Tongue (tissue), 2 donors: ENCODE measurements around the gene KCNC3. TPM values are rescaled to one million over a fixed set of nuclear protein-coding genes. Genes with fewer than 3 reads are reported as not detected.

Source experiments
- DNase-seq: peaks from one replicate; pipeline ENCODE4 v3.0.0-alpha.2; 2015
- total RNA-seq: library from RNA; depleted of rRNA; stranded (reverse); fragments of >200 nt; gene quantifications from one replicate; pipeline ENCODE4 v1.2.3, GENCODE V29; 2014

Gene KCNC3
- total RNA-seq, result 1.0 TPM

DNA sequence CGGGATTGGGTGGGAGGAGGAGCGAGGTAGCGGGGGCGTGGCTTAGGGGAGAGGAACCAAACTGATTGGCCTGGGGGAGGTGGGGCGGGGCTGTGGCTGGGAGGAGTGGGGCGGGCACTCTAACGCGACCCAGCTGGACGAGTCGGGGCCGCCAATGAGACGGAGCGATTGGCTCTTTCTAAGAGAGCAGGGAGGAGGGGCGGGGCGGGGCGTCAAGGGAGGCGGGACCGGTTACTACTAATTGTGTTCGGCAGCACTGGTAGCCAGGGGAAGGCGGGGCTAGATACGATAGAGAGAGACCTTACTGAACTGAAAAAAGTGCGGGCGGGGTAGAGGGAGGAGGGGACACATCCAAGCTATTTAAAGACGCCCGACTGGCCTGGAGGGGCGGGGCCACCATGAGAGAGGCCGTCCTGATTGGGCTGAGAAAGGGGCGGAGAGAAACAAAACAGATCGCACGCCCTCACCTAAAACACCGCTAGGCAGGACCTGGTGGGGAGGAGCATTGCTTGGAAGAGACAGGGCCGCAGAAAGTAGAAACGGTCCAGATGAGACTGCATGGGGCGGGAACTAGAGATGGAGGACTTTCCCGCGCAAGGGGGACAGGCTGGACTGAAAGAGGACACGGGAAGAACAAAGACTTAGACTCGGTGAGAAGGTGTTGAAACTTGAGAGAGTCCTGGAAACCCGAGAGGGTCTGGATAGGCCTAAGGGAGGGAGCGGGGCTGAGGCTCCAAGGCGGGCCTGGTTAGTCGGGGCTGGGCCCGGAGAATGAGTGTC is at the start of gene KCNC3:
Gene KCNC3 (minus strand): TSS at position 232 of the 780 bp plus-strand sequence. CDS start 295 bp downstream, outside the sequence.
- DNase-seq, result peak; percentile 99

DNA sequence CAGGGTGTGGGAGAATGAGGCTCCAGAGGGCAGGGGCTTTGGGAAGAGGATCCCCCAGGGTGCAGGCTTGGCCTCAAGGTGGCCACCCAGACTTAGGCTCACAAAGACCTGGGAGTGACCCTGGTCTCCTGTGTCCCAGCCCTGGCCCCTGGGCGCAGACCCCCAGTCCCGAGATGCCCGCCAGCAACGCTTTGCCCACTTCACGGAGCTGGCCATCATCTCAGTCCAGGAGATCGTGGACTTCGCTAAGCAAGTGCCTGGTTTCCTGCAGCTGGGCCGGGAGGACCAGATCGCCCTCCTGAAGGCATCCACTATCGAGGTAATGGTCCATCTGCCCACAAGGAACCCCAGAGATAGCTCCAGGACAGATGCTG is 49.7 kb upstream of the KCNC3 start:
- DNase-seq, result no peak

DNA sequence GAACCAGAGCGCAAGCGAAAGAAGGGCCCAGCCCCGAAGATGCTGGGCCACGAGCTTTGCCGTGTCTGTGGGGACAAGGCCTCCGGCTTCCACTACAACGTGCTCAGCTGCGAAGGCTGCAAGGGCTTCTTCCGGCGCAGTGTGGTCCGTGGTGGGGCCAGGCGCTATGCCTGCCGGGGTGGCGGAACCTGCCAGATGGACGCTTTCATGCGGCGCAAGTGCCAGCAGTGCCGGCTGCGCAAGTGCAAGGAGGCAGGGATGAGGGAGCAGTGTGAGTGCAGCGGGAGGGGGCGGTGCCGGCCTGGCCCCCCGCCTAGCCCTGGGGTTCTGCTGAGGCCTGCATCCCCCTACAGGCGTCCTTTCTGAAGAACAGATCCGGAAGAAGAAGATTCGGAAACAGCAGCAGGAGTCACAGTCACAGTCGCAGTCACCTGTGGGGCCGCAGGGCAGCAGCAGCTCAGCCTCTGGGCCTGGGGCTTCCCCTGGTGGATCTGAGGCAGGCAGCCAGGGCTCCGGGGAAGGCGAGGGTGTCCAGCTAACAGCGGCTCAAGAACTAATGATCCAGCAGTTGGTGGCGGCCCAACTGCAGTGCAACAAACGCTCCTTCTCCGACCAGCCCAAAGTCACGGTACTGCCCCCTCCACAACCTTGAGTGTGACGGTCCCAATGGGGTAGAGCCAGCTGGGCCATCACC is 49.1 kb upstream of the KCNC3 start:
- DNase-seq, result no peak

DNA sequence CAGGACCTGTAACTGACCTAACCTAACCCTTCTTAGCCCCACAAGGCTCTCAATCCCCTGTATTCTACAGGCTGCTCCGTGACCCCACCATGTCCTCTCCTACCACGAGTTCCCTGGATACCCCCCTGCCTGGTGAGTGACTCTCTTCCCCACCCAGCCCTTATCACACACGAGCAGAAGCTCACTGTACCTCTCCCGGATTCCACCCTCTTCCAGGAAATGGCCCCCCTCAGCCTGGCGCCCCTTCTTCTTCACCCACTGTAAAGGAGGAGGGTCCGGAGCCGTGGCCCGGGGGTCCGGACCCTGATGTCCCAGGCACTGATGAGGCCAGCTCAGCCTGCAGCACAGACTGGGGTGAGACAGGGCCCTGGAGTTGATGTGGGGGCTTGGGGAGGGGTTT is 48.3 kb upstream of the KCNC3 start:
- no peak for DNase-seq

DNA sequence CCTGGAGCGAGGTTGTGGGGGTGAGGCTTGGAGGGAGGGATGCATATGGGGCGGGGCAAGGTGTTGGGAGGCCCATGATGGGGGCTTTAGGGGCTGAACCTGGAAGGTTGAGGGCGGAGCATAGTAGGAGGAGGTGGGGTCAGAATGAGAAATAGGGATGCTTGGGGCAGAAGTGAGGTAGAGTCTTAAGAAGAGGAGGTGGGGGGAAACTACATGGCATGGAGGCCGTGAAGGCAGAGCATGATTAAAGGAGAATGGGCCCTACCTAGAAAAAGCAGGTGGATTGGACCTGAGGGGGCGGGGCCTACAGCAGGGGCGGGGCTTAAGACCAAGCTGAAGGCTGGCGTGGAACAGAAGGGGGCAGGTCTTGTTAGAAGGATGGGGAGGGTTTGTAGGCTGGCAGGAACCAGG is 47.9 kb upstream of the KCNC3 start:
- DNase-seq, result no peak

DNA sequence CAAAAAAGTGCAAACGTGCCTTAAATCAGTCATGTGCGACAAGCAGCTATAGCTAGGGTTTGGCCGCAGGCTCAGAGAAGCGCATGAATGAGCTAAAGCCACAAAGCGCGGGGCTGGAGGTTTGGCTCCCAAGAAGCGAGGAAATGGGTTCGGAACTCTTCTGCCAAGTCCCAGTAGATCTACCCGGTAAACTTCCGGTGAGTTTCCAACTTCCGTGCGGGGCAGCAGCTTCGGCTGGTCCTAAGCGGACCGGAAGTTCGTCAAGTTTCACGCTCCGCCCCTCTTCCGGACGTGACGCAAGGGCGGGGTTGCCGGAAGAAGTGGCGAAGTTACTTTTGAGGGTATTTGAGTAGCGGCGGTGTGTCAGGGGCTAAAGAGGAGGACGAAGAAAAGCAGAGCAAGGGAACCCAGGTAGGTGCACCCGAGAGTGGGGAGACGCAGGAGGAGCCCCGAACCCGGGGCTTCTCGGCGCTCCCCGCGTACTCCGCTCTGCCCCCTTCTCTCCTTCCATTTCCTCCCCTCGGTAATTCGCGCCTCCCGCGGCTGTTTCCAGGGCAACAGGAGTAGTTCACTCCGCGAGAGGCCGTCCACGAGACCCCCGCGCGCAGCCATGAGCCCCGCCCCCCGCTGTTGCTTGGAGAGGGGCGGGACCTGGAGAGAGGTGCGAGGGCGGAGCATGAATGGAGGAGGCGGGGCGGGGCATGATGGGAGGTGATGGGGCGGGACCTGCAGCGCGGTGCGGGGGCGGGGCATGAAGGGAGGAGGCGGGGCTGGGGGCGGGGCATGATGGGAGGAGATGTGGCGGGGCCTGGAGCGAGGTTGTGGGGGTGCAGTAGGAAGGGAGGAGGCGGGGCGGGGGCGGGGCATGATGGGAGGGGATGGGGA is 47.2 kb upstream of the KCNC3 start, which contains the start of gene NR1H2:
Gene NR1H2 (plus strand): TSS at position 292 of the 885 bp plus-strand sequence. CDS start 1,149 bp downstream, outside the sequence.
- DNase-seq, result peak; percentile 99

DNA sequence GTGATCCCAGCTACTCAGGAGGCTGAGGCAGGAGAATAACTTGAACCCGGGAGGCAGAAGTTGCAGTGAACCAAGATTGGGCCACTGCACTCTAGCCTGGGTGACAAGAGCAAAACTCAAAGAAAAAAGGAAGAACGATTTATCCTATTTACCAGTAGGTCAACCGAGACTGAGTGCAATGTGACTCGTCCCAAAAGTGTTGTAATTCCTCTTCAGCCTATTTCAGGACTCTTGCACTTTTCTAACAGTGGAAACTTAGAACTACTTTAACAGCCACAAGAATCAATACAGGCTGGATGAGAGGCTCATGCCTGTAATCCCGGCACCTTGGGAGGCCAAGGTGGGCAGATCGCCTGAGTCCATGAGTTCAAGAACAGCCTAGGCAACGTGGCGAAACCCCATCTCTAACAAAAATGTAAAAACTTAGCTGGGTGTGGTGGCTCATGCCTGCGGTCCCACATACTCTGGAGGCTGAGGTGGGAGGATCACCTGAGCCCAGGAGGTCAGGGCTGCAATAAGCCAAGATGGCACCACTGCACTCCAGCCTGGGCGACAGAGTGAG is 42.8 kb upstream of the KCNC3 start:
- DNase-seq, result no peak

DNA sequence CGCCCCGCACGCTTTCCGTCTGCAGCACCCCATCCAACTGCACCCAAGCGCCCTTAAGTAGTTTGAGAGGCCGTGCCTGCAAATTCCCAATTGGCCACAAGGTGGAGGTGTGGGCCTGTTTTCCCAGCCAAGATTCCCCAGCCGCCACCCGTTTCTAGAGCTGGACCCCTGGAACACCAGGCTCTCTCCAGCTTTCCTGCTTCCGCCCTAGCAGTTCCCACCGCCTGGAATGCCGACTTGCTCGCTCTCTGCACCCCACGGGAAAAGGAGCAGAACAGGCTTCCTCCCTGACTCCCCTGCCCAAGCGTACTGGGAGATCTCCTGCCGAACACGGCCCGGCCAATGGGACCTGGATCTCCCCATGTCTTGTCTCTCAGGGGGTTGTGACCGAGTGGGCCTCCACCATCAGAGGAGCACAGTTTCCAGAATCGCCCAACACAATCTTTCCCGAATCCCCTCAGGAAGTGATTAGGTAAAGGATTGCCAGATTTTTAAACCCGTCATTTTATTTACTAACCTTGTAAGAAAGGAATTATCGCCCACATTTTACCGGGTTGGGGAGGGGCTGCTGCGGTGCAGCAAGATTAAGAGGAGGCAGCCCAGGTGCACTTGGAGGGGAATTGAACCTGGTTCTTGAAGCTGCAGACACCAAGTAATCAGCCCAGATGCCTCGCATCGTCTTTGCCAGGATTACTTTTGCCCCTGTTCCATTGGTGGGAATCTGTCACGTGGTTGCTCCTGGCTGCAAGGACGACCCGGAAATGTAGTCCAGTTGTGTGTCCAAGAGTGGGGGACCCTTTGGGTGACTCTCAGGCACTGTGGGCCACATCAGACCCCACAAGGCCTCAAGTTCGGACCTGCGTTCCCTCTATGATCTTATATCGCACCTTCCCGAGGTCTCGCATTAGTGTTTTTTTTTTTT is 39.7 kb upstream of the KCNC3 start:
- DNase-seq, result peak; percentile 93

DNA sequence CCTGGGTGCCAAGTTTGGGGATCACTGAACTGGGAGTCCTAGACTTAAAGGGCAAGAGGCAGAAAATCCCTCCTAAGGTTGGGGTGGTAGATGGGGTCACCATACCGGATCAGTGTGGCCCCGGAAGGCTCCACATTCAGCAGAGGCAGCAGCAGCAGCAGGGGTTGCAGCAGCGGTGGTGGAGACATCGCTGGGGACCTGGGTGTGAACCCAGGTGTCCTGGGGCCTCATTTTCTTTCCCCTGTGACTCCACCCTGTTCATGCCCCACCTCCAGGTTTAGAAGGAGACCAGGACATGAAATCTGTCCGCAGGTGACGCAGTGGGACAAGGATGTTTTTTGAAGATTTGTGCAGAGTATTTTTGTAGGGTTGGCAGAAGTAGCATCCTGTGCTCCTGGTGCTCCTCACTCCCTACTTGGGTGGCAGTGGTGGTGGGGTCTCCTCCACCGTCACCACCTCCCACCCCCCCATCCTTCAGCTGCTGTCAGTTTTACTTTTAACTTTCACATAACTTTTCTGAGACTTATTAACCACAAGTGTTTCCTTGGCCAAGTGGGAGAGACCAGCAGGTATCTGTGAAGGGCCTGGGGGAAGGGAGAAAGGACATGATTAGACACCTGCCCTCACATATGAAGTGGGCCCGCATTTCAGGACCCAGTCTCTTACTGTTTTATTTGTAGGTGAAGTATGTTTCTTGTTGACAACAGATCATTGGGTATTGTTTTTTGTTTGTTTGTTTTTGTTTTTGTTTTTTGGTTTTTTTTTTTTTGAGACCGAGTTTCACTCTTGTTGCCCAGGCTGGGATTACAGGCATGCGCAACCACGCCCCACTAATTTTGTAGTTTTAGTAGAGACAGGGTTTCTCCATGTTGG is 36.5 kb upstream of the KCNC3 start, which contains the start of gene NAPSA:
Gene NAPSA (minus strand): TSS at position 206 of the 873 bp plus-strand sequence. CDS start 18 bp downstream, at position 188.
- DNase-seq, result no peak

DNA sequence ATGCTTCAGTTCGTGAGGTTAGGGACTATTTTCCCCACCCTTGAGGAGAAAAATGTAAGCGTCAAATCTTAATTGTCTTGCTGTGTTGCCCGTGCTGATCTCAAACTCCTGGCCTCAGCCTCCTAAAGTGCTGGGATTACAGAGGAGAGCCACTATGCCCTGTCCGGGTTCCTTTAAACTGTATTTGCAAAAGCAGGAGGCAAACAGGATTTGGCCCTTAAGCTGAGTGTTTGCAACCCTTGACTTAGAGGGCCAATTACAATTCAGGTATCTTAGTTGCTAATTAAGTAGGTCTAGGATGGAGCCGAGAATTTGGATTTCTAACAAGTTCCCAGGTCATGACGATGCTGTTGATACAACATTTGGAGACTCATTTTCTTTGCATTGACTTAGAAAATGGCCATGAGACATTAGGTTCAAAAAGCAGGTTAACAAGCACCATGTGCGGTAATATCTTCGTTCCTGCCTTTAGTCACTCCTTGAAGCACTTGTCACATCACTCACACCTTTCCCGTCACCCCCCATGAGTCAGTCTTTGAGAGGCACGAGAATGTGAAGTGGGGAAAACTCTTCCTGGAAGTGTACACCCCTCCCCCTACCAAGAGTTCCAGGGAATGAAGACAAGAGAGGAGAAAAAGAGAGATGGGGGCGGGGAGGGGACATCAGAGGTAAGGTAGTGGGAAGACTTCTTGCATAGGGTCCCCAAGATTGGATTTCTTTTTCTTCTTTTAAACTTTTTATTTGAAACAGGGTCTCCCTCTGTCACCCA is 33.7 kb upstream of the KCNC3 start:
- no peak for DNase-seq

DNA sequence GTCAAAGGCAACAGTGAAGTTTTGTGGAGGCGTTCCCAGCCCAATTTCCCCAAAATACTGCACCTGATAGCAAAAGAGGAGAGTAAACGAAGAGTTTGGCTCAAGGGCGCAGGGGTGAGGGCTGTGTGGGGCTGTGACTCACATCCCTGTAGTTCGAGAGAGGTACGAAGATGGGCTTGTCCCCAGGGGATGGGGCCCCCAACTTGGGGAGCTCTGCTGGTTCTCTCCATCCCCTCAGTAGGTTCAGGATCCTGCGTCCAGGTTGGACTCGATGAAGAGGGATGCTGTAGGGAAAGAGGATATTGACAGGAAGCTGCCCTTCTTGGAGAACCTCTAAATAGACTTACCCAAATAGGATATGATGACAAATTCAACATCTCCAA is 32.8 kb upstream of the KCNC3 start:
- no peak for DNase-seq

DNA sequence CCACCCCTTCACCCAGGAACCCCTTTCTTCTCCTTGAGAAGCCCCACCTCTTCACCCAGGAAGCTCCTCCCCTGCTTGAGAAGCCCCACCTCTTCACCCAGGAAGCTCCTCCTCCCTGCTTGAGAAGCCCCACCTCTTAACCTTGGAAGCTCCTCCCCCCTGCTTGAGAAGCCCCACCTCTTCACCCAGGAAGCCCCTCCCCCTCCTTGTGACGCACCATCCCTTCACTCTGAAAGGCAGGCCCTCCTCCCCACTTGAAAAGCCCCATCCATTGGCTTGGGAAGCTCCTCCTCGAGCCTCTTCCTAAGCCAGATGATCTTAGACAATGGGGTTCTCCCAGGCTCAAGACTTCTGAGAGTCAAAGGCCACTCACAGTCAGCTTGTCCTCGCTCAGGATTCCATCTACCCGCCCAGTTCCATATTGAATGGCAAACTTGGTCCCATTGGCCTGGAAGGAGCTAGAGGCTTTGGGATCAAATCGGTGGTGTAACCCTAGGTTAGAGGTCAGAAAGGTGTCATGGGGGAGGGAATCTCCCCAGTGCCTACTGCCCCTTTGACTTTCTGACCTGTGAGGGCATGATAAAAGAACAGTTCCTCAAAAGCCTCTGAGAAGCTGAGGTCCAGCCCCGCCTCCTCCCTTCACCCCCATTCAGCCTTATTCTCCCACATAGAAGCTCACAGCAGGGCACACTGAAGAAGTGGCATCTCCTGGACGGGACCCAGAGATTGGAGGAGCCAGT is 32.3 kb upstream of the KCNC3 start:
- no peak for DNase-seq

DNA sequence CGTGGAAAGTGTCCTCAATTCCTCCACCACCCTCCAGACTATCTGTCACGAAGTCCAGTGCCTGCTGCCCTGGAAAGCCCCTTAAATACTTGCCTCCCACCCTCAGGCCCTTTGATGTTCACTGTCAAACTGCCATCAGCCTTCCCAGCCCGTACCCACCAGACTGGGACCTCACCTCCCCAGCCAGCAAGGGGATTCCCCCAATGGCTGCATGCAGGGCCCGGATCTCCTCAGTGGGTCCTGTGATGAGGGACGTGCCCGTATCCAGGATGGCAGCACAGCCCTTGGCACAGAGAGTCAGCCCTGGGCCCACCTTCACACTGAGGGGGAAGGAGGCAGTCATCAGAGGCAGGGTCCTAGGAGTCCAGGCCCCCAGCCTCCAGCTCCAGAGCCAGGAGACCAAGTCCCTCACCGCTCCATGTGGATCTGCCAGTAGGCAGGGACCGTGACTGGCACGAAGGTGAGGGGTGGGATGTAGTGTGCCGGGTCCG is 30.2 kb upstream of the KCNC3 start:
- DNase-seq, result no peak

DNA sequence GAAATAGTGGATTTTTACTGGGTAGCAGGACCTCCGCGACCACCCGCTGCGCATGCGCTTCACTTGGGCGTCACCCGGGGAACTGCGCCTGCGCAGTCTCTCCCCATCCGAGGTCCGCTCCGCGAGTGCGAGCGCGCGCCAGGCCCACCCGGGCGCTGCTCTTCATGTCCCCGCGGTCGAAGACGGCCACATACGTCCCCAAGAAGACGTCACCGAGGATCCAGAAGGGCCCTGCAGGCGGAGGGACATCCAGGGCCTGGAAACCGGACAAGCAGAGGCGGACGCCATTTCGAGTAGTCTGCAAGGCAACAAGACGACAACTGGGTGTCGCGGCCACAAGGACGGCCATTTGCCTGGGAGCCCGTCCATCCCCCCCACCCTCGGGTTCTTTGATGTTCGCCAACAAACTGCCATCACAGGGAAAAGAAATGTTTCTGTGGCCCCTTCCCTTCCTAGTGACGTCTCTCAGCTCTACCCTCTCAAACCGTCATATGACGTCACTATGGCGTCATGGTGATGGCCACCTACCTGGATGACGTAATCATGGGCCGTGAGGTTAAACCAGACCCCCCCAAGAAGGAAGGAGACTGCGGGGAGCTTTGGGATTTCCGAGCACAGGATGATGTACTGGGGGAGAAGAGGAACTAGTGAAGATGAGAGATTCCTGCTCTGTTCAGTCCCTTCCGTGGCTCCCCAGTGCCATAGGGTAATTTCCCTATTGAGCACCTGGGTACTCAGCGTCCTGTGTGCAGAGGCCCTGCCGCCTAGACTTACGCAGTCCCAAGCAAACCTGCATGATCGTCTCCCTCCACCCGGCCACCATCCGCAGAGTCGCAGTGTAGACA is 29.5 kb upstream of the KCNC3 start:
- peak; percentile 89 for DNase-seq

DNA sequence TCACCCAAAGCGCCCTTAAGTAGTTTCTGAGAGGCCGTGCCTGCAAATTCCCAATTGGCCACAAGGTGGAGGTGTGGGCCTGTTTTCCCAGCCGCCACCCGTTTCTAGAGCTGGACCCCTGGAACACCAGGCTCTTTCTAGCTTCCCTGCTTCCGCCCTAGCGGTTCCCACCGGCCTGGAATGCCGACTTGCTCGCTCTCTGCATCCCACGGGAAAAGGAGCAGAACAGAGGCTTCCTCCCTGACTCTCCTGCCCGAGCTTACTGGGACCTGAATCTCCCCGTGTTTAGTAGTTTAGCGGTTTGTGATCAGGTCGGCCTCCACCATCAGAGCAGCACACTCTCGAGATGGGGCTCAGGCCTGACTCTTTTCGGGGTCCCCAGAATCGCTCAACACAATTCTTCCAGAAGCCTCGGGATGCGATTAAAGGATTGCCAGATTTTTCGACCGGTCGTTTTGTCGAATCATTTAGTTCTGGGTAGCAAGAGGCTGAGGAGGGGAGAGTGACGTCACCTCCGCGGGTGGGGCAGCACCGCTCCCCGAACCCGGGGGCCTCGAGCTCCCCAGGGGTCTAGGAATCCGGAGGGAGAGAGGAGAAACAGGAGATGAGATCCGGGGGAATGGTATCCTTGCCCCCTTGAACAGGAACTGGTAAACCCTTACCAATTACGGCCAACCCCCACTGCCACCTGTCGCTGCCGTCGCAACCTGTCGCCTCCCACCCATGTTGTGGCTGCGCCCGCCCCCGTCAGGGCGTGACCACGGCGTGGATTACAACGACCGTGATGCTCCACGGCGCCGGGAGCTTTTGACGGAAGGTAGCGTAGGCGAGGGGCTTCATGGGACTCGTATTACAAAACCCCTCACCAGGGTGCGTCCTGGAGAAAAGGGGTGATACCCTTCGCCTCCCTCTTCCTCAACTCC is 28.3 kb upstream of the KCNC3 start:
- peak; percentile 83 for DNase-seq

DNA sequence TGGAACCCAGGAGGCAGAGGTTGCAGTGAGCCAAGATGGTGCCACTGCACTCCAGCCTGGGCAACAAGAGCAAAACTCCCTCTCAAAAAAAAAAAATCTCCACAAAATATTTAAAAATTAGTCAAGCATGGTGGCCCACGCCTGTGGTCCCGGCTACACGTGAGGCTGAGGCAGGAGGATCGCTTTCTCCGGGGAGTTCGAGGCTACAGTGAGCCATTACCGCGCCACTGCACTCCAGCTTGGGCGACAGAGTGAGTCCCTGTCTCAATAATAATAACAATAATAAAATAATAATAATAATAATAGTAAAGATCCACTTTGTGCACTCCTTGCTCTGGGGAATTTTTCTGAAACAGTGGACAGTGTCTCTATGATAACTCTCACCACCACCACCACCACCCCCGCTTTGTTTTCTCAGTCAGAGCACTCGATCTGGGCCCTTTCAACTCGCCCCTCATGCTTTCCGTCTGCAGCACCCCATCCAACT is 27.6 kb upstream of the KCNC3 start:
- DNase-seq, result no peak
